Measurements from ENCODE around the gene AXL.

DNA sequence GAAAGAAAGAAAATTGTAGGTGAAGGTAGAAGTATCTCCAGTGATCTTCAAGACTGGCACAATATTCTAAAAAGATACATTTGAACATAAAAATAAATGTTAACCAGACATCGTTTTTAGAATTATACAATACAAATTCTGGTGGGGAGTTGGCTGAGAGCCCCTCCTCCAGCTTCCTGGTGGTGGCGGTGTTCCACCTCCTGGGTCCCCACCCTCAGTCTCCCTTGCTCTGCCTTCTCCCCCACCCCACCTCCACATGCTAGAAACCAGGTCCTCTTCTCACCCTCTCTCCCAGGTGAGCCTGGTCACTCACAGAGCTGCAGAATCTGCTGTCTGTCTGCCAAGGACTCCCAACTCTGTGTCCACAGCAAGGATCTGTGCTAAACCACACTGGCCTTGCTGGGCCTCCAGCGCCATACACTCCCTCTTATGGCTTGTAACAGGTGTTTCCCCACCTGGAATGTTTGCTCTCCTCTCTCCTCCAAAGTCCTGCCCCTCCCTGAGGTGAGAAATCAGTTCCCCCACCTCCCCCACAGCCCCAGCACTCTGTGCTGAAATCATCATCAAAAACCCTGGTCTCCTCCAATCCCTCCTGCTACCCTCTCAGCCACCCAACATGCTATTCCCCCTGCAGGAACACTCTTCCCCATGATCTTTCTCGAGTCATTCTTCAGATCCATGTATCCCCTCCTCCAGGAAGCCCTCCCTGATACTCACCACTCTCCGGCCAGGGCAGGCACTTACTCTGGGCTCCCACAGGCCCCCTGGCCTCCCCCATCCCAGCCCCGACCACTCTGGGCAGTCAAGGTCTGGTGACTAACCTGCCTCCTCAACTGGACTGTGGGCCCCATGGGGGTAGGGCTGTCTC is 46.5 kb upstream of the AXL start:
- TF ChIP-seq TAF1 (IDR thresholded peaks at IDR 0.05; ENCODE audit: low read depth) = no peak
- TF ChIP-seq EP300 (IDR thresholded peaks at IDR 0.05; ENCODE audit: borderline replicate concordance) = no peak
